ENCODE measurements around the gene CHPT1.
"Not testable (repeated sequence)": the region's sequence is repeated elsewhere in the genome, so short reads cannot be mapped to it uniquely, and the experiment has no call there.

The CHPT1 gene

DNA sequence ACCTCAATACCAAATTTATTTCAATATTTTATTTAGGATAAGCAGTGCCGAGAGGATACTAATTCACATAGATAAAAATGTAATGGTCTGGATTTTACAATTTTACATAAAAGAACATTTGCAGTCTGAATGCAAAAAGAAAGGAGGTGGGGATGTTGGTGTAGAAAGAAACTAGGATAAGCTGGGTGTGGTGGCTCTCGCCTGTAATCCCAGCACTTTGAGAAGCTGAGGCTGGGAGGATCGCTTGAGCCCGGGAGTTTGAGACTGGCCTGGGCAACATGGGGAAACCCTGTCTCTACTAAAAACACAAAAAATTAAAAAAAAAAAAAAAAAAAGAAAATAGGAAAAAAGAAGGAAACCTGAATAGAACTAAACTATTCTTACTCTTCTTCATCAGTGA, 25.0 kb downstream of the CHPT1 start:
- Mint-ChIP-seq H3K4me1 (ENCODE audit: low read depth) (peaks cover 4% of the 10 kb centered on the region), H3K9me3 (no peaks in the 10 kb centered on the region), H3K27ac (no peak overlapping the region), H3K36me3 (ENCODE audit: low read depth) (peaks cover 2% of the 10 kb centered on the region), H3K27me3 (ENCODE audit: low read depth) (no peaks in the 10 kb centered on the region), H3K4me3 (no peak overlapping the region)

GRCh38 chr12:101727098-101727497, 29.7 kb downstream of the CHPT1 start:
- Mint-ChIP-seq H3K4me1 (ENCODE audit: low read depth) (peaks cover 4% of the 10 kb centered on the region), H3K36me3 (ENCODE audit: low read depth) (no peaks in the 10 kb centered on the region), H3K9me3 (no peaks in the 10 kb centered on the region), H3K27ac (no peak overlapping the region), H3K4me3 (no peak overlapping the region), H3K27me3 (ENCODE audit: low read depth) (no peaks in the 10 kb centered on the region)

- Mint-ChIP-seq H3K27me3 (ENCODE audit: low read depth) (no peaks in the 10 kb centered on the region), H3K27ac (no peak overlapping the region), H3K4me3 (no peak overlapping the region), H3K36me3 (ENCODE audit: low read depth) (no peaks in the 10 kb centered on the region), H3K9me3 (no peaks in the 10 kb centered on the region), H3K4me1 (ENCODE audit: low read depth) (peaks cover 4% of the 10 kb centered on the region)
These were observed 32.4 kb downstream of the CHPT1 start for GRCh38 chr12:101729842-101730241.

DNA sequence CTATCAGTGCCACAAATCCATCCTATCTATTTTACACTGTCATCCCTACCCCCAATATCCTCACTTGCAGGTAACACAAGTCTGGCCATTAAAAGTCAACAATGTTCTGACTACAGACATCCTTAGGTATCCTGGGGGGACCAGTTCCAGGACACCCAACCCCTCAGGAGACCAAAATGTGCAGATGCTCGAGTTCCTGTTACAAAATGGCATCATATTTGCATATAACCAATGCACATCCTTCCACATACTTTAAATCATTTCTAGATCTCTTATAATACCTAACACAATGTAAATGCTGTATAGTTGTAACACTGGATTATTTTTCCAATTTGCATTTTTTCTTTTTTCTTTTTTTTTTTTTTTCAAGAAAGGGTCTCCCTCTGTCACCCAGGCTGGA, 34.9 kb downstream of the CHPT1 start:
- no peak overlapping the region for H3K4me3 Mint-ChIP-seq
- no peaks in the 10 kb centered on the region for H3K27me3 Mint-ChIP-seq (ENCODE audit: low read depth)
- no peaks in the 10 kb centered on the region for H3K9me3 Mint-ChIP-seq
- no peaks in the 10 kb centered on the region for H3K36me3 Mint-ChIP-seq (ENCODE audit: low read depth)
- no peak overlapping the region for H3K27ac Mint-ChIP-seq
- H3K4me1 Mint-ChIP-seq (ENCODE audit: low read depth): no peaks in the 10 kb centered on the region

DNA sequence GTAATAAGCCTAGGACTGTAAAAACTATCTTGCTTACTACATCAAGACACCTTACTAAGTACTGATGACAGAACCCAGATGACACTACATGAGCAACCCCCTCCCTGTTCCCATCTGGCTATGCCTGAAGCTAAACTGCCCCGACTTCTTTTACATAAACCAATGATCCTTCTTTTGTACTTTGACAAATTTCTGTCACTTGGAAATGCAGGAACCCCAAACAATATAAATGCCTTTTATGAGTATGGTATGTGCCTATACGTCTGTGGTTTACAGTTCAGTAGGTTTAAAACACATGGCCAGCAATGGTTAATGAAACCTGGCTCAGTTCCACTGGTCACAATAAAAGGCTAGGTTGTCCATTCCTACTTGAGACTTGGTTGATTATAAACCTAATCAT, 35.7 kb downstream of the CHPT1 start:
- H3K27me3 Mint-ChIP-seq (ENCODE audit: low read depth): no peaks in the 10 kb centered on the region
- H3K27ac Mint-ChIP-seq: no peak overlapping the region
- H3K9me3 Mint-ChIP-seq: no peaks in the 10 kb centered on the region
- no peak overlapping the region for H3K4me3 Mint-ChIP-seq
- H3K4me1 Mint-ChIP-seq (ENCODE audit: low read depth): no peaks in the 10 kb centered on the region
- H3K36me3 Mint-ChIP-seq (ENCODE audit: low read depth): no peaks in the 10 kb centered on the region

- not testable (repeated sequence) for H3K4me3 Mint-ChIP-seq; H3K36me3 Mint-ChIP-seq (ENCODE audit: low read depth); H3K27ac Mint-ChIP-seq; H3K9me3 Mint-ChIP-seq; H3K4me1 Mint-ChIP-seq (ENCODE audit: low read depth); H3K27me3 Mint-ChIP-seq (ENCODE audit: low read depth)
These were observed 37.0 kb downstream of the CHPT1 start for GRCh38 chr12:101734482-101734881.

GRCh38 chr12:101737476-101737875, 40.0 kb downstream of the CHPT1 start:
- Mint-ChIP-seq H3K36me3 (ENCODE audit: low read depth) (no peaks in the 10 kb centered on the region), H3K27me3 (ENCODE audit: low read depth) (no peaks in the 10 kb centered on the region), H3K9me3 (no peaks in the 10 kb centered on the region), H3K4me3 (no peak overlapping the region), H3K4me1 (ENCODE audit: low read depth) (no peaks in the 10 kb centered on the region), H3K27ac (no peak overlapping the region)

DNA sequence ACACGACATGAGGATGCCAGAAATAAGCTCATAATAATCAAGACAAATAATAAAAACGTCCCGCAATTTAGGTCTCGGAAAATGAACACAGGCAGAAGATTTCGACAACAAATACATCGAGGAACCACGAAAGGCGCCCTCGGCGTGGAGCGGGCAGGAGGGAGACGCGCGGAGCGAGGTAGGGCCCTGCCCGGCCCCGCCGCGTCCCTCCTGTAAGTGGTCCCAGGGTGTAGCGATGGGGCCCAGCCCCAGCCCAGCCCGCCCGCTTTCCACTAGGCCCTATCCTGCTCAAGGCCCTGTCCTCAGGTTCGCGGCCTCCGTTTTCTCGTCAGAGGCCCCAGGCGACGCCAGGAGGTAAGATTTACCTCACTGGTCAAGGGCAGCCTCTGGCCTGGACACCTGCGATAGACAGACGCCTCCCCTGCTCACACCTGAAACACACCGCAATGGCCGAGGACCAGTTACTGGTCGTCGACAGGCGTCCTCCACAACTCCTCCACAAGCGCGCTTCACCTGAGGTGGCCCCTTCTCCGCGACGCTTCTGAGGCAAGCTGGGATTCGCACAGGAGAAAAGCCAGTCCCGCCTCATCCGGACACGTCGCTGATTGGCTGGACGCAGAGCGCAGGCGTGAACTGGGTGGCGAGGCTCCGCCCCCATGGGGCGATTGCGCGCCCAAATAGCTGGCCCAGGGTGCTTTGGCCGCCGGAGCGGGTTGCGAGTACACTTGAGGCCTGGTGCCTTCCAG, 41.7 kb downstream of the CHPT1 start, which contains the start of gene SYCP3:
Gene SYCP3 (minus strand): TSS at position 543 of the 746 bp plus-strand sequence. CDS start 1,527 bp downstream, outside the sequence.
- Mint-ChIP-seq H3K4me1 (ENCODE audit: low read depth) (peaks cover 10% of the 10 kb centered on the region), H3K4me3 (no peak within 1 kb of the TSS), H3K27me3 (ENCODE audit: low read depth) (no peaks in the 10 kb centered on the region), H3K9me3 (no peaks in the 10 kb centered on the region), H3K27ac (no peak within 1 kb of the TSS), H3K36me3 (ENCODE audit: low read depth) (peaks cover 9% of the 10 kb centered on the region)

DNA sequence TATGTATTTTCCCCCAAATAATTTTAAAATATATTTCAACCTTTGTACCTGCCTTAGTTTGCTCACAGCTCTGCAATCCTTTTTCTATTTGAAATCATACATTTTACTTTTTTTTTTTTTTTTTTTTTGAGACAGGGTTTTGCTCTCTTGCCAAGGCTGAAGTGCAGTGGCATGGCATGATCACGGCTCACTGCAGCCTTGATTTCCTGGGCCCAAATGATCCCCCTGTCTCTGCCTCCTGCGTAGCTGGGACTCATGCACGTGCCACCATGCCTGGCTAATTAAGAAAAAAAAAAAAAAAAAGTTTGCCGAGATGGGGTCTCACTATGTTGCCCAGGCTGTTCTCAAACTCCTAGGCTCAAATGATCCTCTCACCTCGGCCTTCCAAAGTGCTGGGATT, 43.1 kb downstream of the CHPT1 start:
- Mint-ChIP-seq H3K36me3 (ENCODE audit: low read depth) (peaks cover 10% of the 10 kb centered on the region), H3K27me3 (ENCODE audit: low read depth) (no peaks in the 10 kb centered on the region), H3K27ac (no peak overlapping the region), H3K4me3 (no peak overlapping the region), H3K9me3 (no peaks in the 10 kb centered on the region), H3K4me1 (ENCODE audit: low read depth) (peaks cover 14% of the 10 kb centered on the region)

GRCh38 chr12:101740980-101741379, 43.5 kb downstream of the CHPT1 start:
- no peak overlapping the region for H3K27ac Mint-ChIP-seq
- H3K36me3 Mint-ChIP-seq (ENCODE audit: low read depth): peaks cover 10% of the 10 kb centered on the region
- H3K4me1 Mint-ChIP-seq (ENCODE audit: low read depth): peaks cover 14% of the 10 kb centered on the region
- H3K9me3 Mint-ChIP-seq: no peaks in the 10 kb centered on the region
- H3K27me3 Mint-ChIP-seq (ENCODE audit: low read depth): no peaks in the 10 kb centered on the region
- no peak overlapping the region for H3K4me3 Mint-ChIP-seq

DNA sequence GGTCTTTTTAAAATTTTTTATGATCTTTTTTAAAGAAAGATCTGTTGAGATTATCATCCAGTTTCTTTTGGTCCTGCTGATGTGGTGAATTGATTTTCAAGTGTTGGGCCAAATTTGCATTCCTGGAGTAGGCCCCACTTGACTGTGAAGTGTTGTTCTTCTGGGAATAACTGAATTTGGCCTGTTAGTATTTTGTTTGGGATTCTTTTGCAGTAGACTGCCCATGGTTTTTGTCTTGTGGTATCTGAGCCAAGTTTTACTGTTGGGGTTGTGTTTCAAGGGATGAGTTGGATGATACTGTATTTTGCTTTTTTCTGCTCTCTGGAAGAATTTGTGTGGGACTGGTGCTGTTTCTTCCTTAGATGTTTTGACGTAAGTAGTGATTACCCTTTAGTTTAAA, 45.8 kb downstream of the CHPT1 start:
- H3K36me3 Mint-ChIP-seq (ENCODE audit: low read depth): peaks cover 20% of the 10 kb centered on the region
- H3K4me3 Mint-ChIP-seq: no peak overlapping the region
- H3K27me3 Mint-ChIP-seq (ENCODE audit: low read depth): no peaks in the 10 kb centered on the region
- H3K9me3 Mint-ChIP-seq: no peaks in the 10 kb centered on the region
- peak overlapping the region; percentile 3 for H3K27ac Mint-ChIP-seq
- H3K4me1 Mint-ChIP-seq (ENCODE audit: low read depth): peaks cover 14% of the 10 kb centered on the region

DNA sequence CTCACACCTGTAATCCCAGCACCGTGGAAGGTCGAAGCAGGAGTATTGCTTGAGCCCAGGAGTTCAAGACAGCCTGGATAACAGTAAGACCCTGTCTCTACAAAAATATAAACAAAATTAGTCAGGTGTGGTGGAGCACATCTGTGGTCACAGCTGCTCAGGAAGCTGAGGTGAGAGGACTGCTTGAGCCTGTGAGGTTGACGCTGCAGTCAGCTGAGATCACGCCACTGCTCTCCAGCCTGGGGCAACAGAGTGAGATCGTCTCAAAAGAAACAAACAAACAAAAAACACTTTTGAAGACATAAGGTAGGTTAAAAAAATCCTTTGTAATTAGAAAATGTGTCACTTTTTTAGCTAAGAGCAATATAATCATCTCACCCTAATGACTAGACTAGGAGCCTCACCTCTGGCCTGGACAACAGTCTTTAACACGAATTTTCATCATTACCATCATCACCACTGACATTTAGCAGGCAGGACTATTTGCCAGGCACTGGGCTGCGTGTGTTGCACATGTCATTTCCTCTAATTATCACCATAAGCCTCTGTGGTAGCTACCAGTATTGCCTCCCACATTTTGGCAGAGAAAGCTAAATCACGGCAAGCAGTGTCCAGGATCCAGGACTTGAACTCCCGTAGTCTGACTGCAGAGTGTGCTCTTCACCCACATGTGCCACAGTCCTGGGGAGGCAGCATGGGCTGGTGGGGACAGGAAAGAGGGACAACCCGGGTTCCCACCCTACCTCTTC, 46.5 kb downstream of the CHPT1 start:
- no peaks in the 10 kb centered on the region for H3K9me3 Mint-ChIP-seq
- peak overlapping the region; percentile 3 for H3K27ac Mint-ChIP-seq
- no peaks in the 10 kb centered on the region for H3K27me3 Mint-ChIP-seq (ENCODE audit: low read depth)
- peaks cover 14% of the 10 kb centered on the region for H3K4me1 Mint-ChIP-seq (ENCODE audit: low read depth)
- no peak overlapping the region for H3K4me3 Mint-ChIP-seq
- peaks cover 27% of the 10 kb centered on the region for H3K36me3 Mint-ChIP-seq (ENCODE audit: low read depth)

- Mint-ChIP-seq H3K36me3 (ENCODE audit: low read depth) (peaks cover 35% of the 10 kb centered on the region), H3K27ac (no peak overlapping the region)
These were observed 48.0 kb downstream of the CHPT1 start for GRCh38 chr12:101745481-101745880.

DNA sequence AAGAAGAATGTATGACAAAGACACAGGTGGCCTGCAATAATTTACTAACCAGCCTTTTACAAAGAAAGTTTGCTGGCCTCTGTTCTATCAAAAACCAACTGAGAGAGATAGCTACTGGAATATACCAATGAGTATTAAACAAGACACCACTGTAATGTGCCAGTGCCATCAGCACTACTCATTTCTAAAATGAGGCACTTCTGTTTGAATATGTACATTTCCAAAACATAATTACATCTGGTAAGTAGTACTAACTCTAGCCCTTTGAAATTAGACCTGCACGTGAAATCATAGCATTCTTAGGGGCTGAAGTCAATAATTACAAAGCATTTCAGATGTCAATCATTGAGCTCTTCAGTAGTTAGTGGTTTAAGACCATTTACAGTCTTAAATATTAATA, 48.8 kb downstream of the CHPT1 start:
- no peak overlapping the region for H3K4me3 Mint-ChIP-seq
- no peaks in the 10 kb centered on the region for H3K9me3 Mint-ChIP-seq
- peaks cover 17% of the 10 kb centered on the region for H3K4me1 Mint-ChIP-seq (ENCODE audit: low read depth)
- no peaks in the 10 kb centered on the region for H3K27me3 Mint-ChIP-seq (ENCODE audit: low read depth)
- H3K36me3 Mint-ChIP-seq (ENCODE audit: low read depth): peaks cover 37% of the 10 kb centered on the region
- H3K27ac Mint-ChIP-seq: no peak overlapping the region

More at GRCh38 chr12:101745481-101745880, 48.0 kb downstream of the CHPT1 start:
- no peaks in the 10 kb centered on the region for H3K27me3 Mint-ChIP-seq (ENCODE audit: low read depth)
- no peaks in the 10 kb centered on the region for H3K9me3 Mint-ChIP-seq
- H3K4me3 Mint-ChIP-seq: no peak overlapping the region
- H3K4me1 Mint-ChIP-seq (ENCODE audit: low read depth): peaks cover 17% of the 10 kb centered on the region

GRCh38 chr12:101746661-101747060, 49.2 kb downstream of the CHPT1 start:
- no peaks in the 10 kb centered on the region for H3K9me3 Mint-ChIP-seq
- no peak overlapping the region for H3K27ac Mint-ChIP-seq
- H3K4me3 Mint-ChIP-seq: no peak overlapping the region
- H3K36me3 Mint-ChIP-seq (ENCODE audit: low read depth): peaks cover 38% of the 10 kb centered on the region
- H3K4me1 Mint-ChIP-seq (ENCODE audit: low read depth): peaks cover 17% of the 10 kb centered on the region
- no peaks in the 10 kb centered on the region for H3K27me3 Mint-ChIP-seq (ENCODE audit: low read depth)
